ENCODE measurements around the gene VWA2. TPM values are rescaled to one million over a fixed set of nuclear protein-coding genes. Genes with fewer than 3 reads are reported as not detected.

VWA2 gene
- total RNA-seq, 1 experiment from 2014 or later: not detected

DNA sequence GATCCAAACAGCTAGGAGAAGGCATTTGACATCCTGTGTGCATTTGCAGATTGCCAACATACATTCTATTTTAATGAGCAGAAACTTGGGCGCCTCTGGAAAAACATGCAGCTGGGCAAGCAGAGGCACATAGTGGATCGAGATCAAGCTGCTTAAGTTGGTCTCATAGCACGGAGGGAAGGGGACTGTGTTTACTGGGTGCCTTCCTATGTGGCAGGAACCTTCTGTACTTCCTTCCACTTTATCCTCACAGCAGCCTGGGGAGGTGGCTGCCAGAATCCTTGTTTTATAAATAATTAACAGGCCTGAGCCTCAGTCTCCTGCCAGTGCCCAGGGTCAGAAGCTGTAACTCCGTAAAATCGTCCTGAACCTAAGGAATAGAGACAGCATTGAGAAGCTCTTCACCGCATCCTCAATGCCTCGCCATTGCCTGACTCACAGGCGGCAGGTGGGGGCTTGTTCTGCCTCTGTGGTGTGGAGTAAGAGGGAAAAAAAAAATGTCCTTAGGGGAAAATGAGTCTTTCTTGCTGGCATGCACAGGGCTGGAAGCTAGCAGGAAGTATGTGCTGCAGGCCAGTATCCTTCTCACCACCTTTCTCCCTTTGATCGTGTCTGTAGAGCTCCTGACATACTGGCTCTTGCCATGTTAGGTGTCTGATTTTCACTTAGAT is 6.2 kb downstream of the VWA2 start:
- ATAC-seq (no peak), DNase-seq (ENCODE audit: low read depth, low spot score) (no peak)
- TF ChIP-seq YY1 (IDR thresholded peaks at IDR 0.05; ENCODE audit: extremely low read depth, insufficient replicate concordance, low read depth, low read length) (no peak), FOSL1 (IDR thresholded peaks at IDR 0.05; ENCODE audit: low read depth) (no peak), EZH2phosphoT487 (IDR thresholded peaks at IDR 0.05; ENCODE audit: borderline replicate concordance) (no peak), ZBTB33 (IDR thresholded peaks at IDR 0.05; ENCODE audit: extremely low read depth, insufficient replicate concordance, low read length) (no peak), POLR2AphosphoS5 (IDR thresholded peaks at IDR 0.05; ENCODE audit: low read depth, low read length) (no peak), ZFX (IDR thresholded peaks at IDR 0.05) (no peak), CBX3 (IDR thresholded peaks at IDR 0.05; ENCODE audit: low read depth) (no peak), JUND (IDR thresholded peaks at IDR 0.05) (no peak), POLR2A (IDR thresholded peaks at IDR 0.05; ENCODE audit: borderline replicate concordance, extremely low read depth, insufficient read depth, insufficient read length) (no peak), TCF7L2 (IDR thresholded peaks at IDR 0.05; ENCODE audit: borderline replicate concordance, extremely low read depth, insufficient read depth, insufficient read length) (no peak), ELF1 (IDR thresholded peaks at IDR 0.05; ENCODE audit: borderline replicate concordance, low read depth) (no peak), REST (IDR thresholded peaks at IDR 0.05; ENCODE audit: low read depth) (no peak), EZH2 (IDR thresholded peaks at IDR 0.05) (no peak), SIN3A (IDR thresholded peaks at IDR 0.05; ENCODE audit: low read depth) (no peak), EGR1 (IDR thresholded peaks at IDR 0.05; ENCODE audit: low read depth) (no peak), SP1 (IDR thresholded peaks at IDR 0.05; ENCODE audit: low read depth) (no peak), SRF (IDR thresholded peaks at IDR 0.05; ENCODE audit: low read depth) (no peak)
- TF ChIP-seq, protein P1, sequence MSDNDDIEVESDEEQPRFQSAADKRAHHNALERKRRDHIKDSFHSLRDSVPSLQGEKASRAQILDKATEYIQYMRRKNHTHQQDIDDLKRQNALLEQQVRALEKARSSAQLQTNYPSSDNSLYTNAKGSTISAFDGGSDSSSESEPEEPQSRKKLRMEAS (IDR thresholded peaks at IDR 0.05): no peak
- TF ChIP-seq, protein P2, sequence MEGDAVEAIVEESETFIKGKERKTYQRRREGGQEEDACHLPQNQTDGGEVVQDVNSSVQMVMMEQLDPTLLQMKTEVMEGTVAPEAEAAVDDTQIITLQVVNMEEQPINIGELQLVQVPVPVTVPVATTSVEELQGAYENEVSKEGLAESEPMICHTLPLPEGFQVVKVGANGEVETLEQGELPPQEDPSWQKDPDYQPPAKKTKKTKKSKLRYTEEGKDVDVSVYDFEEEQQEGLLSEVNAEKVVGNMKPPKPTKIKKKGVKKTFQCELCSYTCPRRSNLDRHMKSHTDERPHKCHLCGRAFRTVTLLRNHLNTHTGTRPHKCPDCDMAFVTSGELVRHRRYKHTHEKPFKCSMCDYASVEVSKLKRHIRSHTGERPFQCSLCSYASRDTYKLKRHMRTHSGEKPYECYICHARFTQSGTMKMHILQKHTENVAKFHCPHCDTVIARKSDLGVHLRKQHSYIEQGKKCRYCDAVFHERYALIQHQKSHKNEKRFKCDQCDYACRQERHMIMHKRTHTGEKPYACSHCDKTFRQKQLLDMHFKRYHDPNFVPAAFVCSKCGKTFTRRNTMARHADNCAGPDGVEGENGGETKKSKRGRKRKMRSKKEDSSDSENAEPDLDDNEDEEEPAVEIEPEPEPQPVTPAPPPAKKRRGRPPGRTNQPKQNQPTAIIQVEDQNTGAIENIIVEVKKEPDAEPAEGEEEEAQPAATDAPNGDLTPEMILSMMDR (IDR thresholded peaks at IDR 0.05 in 2 of 3, conservative IDR thresholded peaks at IDR 0.05 in 1 of 3; ENCODE audit: borderline replicate concordance in 1 of 3, insufficient read depth in 1 of 3, low read depth in 2 of 3, low read length in 2 of 3): no peak
- TF ChIP-seq, protein P3, sequence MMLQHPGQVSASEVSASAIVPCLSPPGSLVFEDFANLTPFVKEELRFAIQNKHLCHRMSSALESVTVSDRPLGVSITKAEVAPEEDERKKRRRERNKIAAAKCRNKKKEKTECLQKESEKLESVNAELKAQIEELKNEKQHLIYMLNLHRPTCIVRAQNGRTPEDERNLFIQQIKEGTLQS (IDR thresholded peaks at IDR 0.05): no peak
- POLR2A ChIA-PET: interaction anchor here (0.6 kb wide), 1 partner anchor 1920 kb away, joined by 3 read pairs; no protein-coding TSS in a partner anchor
- H3K27me3 ChIP-seq (ENCODE audit: insufficient read depth, low read length): peaks cover 53% of the 10 kb centered on the region
- H3K9me3 ChIP-seq (ENCODE audit: control insufficient read depth in 1 of 2, insufficient read depth in 1 of 2, low read depth in 1 of 2, low read length in 2 of 2): no peaks in the 10 kb centered on the region
- H3K9me2 ChIP-seq (ENCODE audit: insufficient read depth): no peaks in the 10 kb centered on the region
- H3K36me3 ChIP-seq (ENCODE audit: control insufficient read depth in 1 of 2, insufficient read depth in 2 of 2, low read length in 2 of 2): no peaks in the 10 kb centered on the region
- H3K4me1 ChIP-seq (ENCODE audit: control insufficient read depth in 1 of 2, insufficient read depth in 2 of 2, low read length in 2 of 2): peaks cover 0 to 6% of the 10 kb centered on the region in 2 experiments; a peak in 1 of 4 replicates
- RAD21 ChIA-PET (ENCODE audit: low non-redundant PET in 1 of 2, low total read pairs in 2 of 2, uncharacterized antibody in 2 of 2, unreplicated experiment in 2 of 2): no interaction called here
- BruUV-seq (replicated peaks): no TSS peak
- intact Hi-C loops (cut with micrococcal nuclease): no loop called here
- H3K27ac ChIP-seq (ENCODE audit: low read depth, low read length): no peak overlapping the region
- H3K9ac ChIP-seq (ENCODE audit: low read length): no peak overlapping the region
- no peaks in the 10 kb centered on the region for H4K20me1 ChIP-seq (ENCODE audit: insufficient read depth)
- H3K4me3 ChIP-seq (replicated peaks in 1 of 2; ENCODE audit: low read depth in 1 of 2, low read length in 2 of 2): no peak overlapping the region
- H3K4me2 ChIP-seq (ENCODE audit: low read length): no peak overlapping the region
- CTCF ChIA-PET: no interaction called here
- H3K79me2 ChIP-seq (ENCODE audit: insufficient read depth, low read length): no peaks in the 10 kb centered on the region
- no peak overlapping the region for H2AFZ ChIP-seq (ENCODE audit: low read depth, low read length, poor library complexity, severe bottlenecking)

All from HCT116 (cell line).